Stimulated activated memory B cell treated with anti-CD40 and anti-IgM and Interleukin-4, amounts not matched to agents 10 μg/mL and 1 μg/mL and 100 μg/mL, for 72 hours (primary cell): ENCODE results near the gene FILIP1L.

ENCODE experiments used
- ATAC-seq: fragments of 150-1000 bp; cut with Tn5 transposase; 2 replicates; pipeline ENCODE4 v1.10.0; 2021
- H3K27ac Mint-ChIP-seq: one replicate; pipeline ENCODE4 v1.8.0; 2022; ENCODE audit warnings: mild to moderate bottlenecking, mixed read lengths
- H3K27me3 Mint-ChIP-seq: one replicate; pipeline ENCODE4 v1.8.0; 2022; ENCODE audit warnings: mixed read lengths
- H3K36me3 Mint-ChIP-seq: one replicate; pipeline ENCODE4 v1.8.0; 2022; ENCODE audit warnings: mixed read lengths
- H3K4me1 Mint-ChIP-seq: one replicate; pipeline ENCODE4 v1.8.0; 2022; ENCODE audit warnings: mixed read lengths
- H3K4me3 Mint-ChIP-seq: one replicate; pipeline ENCODE4 v1.8.0; 2022; ENCODE audit warnings: mild to moderate bottlenecking, moderate library complexity, mixed read lengths
- H3K9me3 Mint-ChIP-seq: one replicate; pipeline ENCODE4 v1.8.0; 2022; ENCODE audit warnings: mixed read lengths

The FILIP1L gene

GRCh38 chr3:99883138-99883461, 231.2 kb downstream of the FILIP1L start:
- Mint-ChIP-seq H3K9me3 (no peaks in the 10 kb centered on the region), H3K4me1 (peaks cover 4% of the 10 kb centered on the region), H3K36me3 (peaks cover 10% of the 10 kb centered on the region), H3K27ac (no peak overlapping the region), H3K4me3 (no peak overlapping the region), H3K27me3 (no peaks in the 10 kb centered on the region)
- no peak for ATAC-seq

GRCh38 chr3:99882436-99883137, 231.7 kb downstream of the FILIP1L start:
- Mint-ChIP-seq H3K4me1 (peaks cover 9% of the 10 kb centered on the region), H3K4me3 (no peak overlapping the region), H3K9me3 (no peaks in the 10 kb centered on the region), H3K27ac (no peak overlapping the region), H3K27me3 (no peaks in the 10 kb centered on the region), H3K36me3 (peaks cover 10% of the 10 kb centered on the region)
- no peak for ATAC-seq

GRCh38 chr3:99881121-99881524, 233.2 kb downstream of the FILIP1L start:
- Mint-ChIP-seq H3K9me3 (no peaks in the 10 kb centered on the region), H3K4me1 (peaks cover 22% of the 10 kb centered on the region), H3K27ac (no peak overlapping the region), H3K36me3 (peaks cover 8% of the 10 kb centered on the region), H3K27me3 (no peaks in the 10 kb centered on the region), H3K4me3 (no peak overlapping the region)
- no peak for ATAC-seq

- H3K4me1 Mint-ChIP-seq = peaks cover 18% of the 10 kb centered on the region
- H3K27me3 Mint-ChIP-seq = no peaks in the 10 kb centered on the region
- H3K27ac Mint-ChIP-seq = no peak overlapping the region
- H3K36me3 Mint-ChIP-seq = no peaks in the 10 kb centered on the region
- no peak for ATAC-seq
- no peaks in the 10 kb centered on the region for H3K9me3 Mint-ChIP-seq
- no peak overlapping the region for H3K4me3 Mint-ChIP-seq
Measured at GRCh38 chr3:99879275-99879674, 235.0 kb downstream of the FILIP1L start.

GRCh38 chr3:99878005-99878404, 236.3 kb downstream of the FILIP1L start:
- H3K4me1 Mint-ChIP-seq = peaks cover 18% of the 10 kb centered on the region
- peak; percentile 13 for ATAC-seq
- H3K27ac Mint-ChIP-seq = peak overlapping the region; percentile 22
- H3K9me3 Mint-ChIP-seq = no peaks in the 10 kb centered on the region
- no peaks in the 10 kb centered on the region for H3K27me3 Mint-ChIP-seq
- no peak overlapping the region for H3K4me3 Mint-ChIP-seq
- H3K36me3 Mint-ChIP-seq = no peaks in the 10 kb centered on the region

- ATAC-seq = no peak
- Mint-ChIP-seq H3K36me3 (no peaks in the 10 kb centered on the region), H3K4me3 (no peak overlapping the region), H3K27ac (peak overlapping the region; percentile 71), H3K9me3 (no peaks in the 10 kb centered on the region), H3K27me3 (no peaks in the 10 kb centered on the region), H3K4me1 (peaks cover 25% of the 10 kb centered on the region)
Measured at GRCh38 chr3:99877031-99877579, 237.2 kb downstream of the FILIP1L start.

GRCh38 chr3:99875929-99876841, 238.1 kb downstream of the FILIP1L start:
- Mint-ChIP-seq H3K27ac (peak overlapping the region; percentile 71), H3K36me3 (no peaks in the 10 kb centered on the region), H3K4me3 (peak overlapping the region; percentile 76), H3K4me1 (peaks cover 29% of the 10 kb centered on the region), H3K27me3 (no peaks in the 10 kb centered on the region), H3K9me3 (no peaks in the 10 kb centered on the region)
- peak; percentile 97 for ATAC-seq

GRCh38 chr3:99875581-99875928, 238.7 kb downstream of the FILIP1L start:
- no peaks in the 10 kb centered on the region for H3K27me3 Mint-ChIP-seq

GRCh38 chr3:99874237-99875002, 239.9 kb downstream of the FILIP1L start:
- H3K36me3 Mint-ChIP-seq = no peaks in the 10 kb centered on the region
- ATAC-seq = no peak
- no peaks in the 10 kb centered on the region for H3K9me3 Mint-ChIP-seq
- no peak overlapping the region for H3K4me3 Mint-ChIP-seq
- H3K27me3 Mint-ChIP-seq = no peaks in the 10 kb centered on the region
- no peak overlapping the region for H3K27ac Mint-ChIP-seq
- H3K4me1 Mint-ChIP-seq = peaks cover 29% of the 10 kb centered on the region

More at GRCh38 chr3:99875581-99875928, 238.7 kb downstream of the FILIP1L start:
- peak overlapping the region; percentile 76 for H3K4me3 Mint-ChIP-seq
- peak overlapping the region; percentile 71 for H3K27ac Mint-ChIP-seq
- H3K36me3 Mint-ChIP-seq = no peaks in the 10 kb centered on the region
- H3K4me1 Mint-ChIP-seq = peaks cover 29% of the 10 kb centered on the region
- no peaks in the 10 kb centered on the region for H3K9me3 Mint-ChIP-seq
- no peak for ATAC-seq

GRCh38 chr3:99873269-99874102, 240.8 kb downstream of the FILIP1L start:
- no peak overlapping the region for H3K4me3 Mint-ChIP-seq
- H3K36me3 Mint-ChIP-seq = no peaks in the 10 kb centered on the region
- no peak overlapping the region for H3K27ac Mint-ChIP-seq
- no peaks in the 10 kb centered on the region for H3K27me3 Mint-ChIP-seq
- no peaks in the 10 kb centered on the region for H3K9me3 Mint-ChIP-seq
- peaks cover 29% of the 10 kb centered on the region for H3K4me1 Mint-ChIP-seq
- no peak for ATAC-seq

GRCh38 chr3:99872923-99873254, 241.4 kb downstream of the FILIP1L start:
- Mint-ChIP-seq H3K9me3 (no peaks in the 10 kb centered on the region), H3K27ac (peak overlapping the region; percentile 50), H3K4me3 (no peak overlapping the region), H3K4me1 (peaks cover 31% of the 10 kb centered on the region), H3K27me3 (no peaks in the 10 kb centered on the region), H3K36me3 (no peaks in the 10 kb centered on the region)
- ATAC-seq = peak; percentile 66

- no peak for ATAC-seq
- no peaks in the 10 kb centered on the region for H3K9me3 Mint-ChIP-seq
- H3K4me1 Mint-ChIP-seq = peaks cover 25% of the 10 kb centered on the region
- H3K27ac Mint-ChIP-seq = peak overlapping the region; percentile 50
- no peaks in the 10 kb centered on the region for H3K27me3 Mint-ChIP-seq
- no peak overlapping the region for H3K4me3 Mint-ChIP-seq
- no peaks in the 10 kb centered on the region for H3K36me3 Mint-ChIP-seq
Measured at GRCh38 chr3:99871231-99872045, 242.9 kb downstream of the FILIP1L start.

GRCh38 chr3:99870712-99871111, 243.6 kb downstream of the FILIP1L start:
- Mint-ChIP-seq H3K4me1 (peaks cover 30% of the 10 kb centered on the region), H3K36me3 (peaks cover 5% of the 10 kb centered on the region), H3K27me3 (no peaks in the 10 kb centered on the region), H3K9me3 (no peaks in the 10 kb centered on the region), H3K27ac (no peak overlapping the region), H3K4me3 (no peak overlapping the region)
- ATAC-seq = no peak

- Mint-ChIP-seq H3K4me3 (no peak overlapping the region), H3K4me1 (peaks cover 30% of the 10 kb centered on the region), H3K27me3 (no peaks in the 10 kb centered on the region), H3K9me3 (no peaks in the 10 kb centered on the region), H3K36me3 (peaks cover 8% of the 10 kb centered on the region), H3K27ac (no peak overlapping the region)
- ATAC-seq = no peak
Measured at GRCh38 chr3:99869621-99870020, 244.7 kb downstream of the FILIP1L start.
